ACC112 (cell line): ENCODE measurements around the gene FLVCR2.

Experiments
- H2AFZ ChIP-seq: fragments of 200-600 bp; sonication (generic); one replicate; pipeline ENCODE4 v1.6.0; 2017; ENCODE audit warnings: antibody characterized with exemption, low read length; ENCODE audit not compliant: unreplicated experiment
- H3K27ac ChIP-seq: fragments of 200-600 bp; sonication (generic); 2 replicates; pipeline ENCODE4 v1.5.1; 2014; ENCODE audit warnings: low read depth, mild to moderate bottlenecking, antibody characterized with exemption, low read length, moderate library complexity
- H3K27me3 ChIP-seq: fragments of 200-600 bp; sonication (generic); 2 replicates; pipeline ENCODE4 v1.6.1; 2014; ENCODE audit warnings: mild to moderate bottlenecking, antibody characterized with exemption, low read length, moderate library complexity, mixed read lengths; ENCODE audit not compliant: insufficient read depth
- H3K36me3 ChIP-seq: fragments of 200-600 bp; sonication (generic); 2 replicates; pipeline ENCODE4 v1.6.1; 2016; ENCODE audit warnings: mild to moderate bottlenecking, antibody characterized with exemption, low read length, moderate library complexity, mixed read lengths; ENCODE audit not compliant: insufficient read depth
- H3K4me1 ChIP-seq: fragments of 200-600 bp; sonication (generic); one replicate; pipeline ENCODE4 v1.6.1; 2016; ENCODE audit warnings: low read length, mixed read lengths; ENCODE audit not compliant: insufficient read depth, unreplicated experiment, control insufficient read depth
- H3K4me3 ChIP-seq: fragments of 200-600 bp; sonication (generic); 2 replicates; pipeline ENCODE4 v1.5.1; 2014; ENCODE audit warnings: mild to moderate bottlenecking, low read depth, low read length
- H3K79me2 ChIP-seq: fragments of 200-600 bp; sonication (generic); one replicate; pipeline ENCODE4 v1.6.0; 2016; ENCODE audit warnings: low read length; ENCODE audit not compliant: control insufficient read depth, unreplicated experiment, insufficient read depth

Gene FLVCR2

GRCh38 chr14:75542588-75543091, 35.8 kb upstream of the FLVCR2 start:
- H2AFZ ChIP-seq: peak overlapping the region; percentile 77
- H3K79me2 ChIP-seq: no peaks in the 10 kb centered on the region
- no peaks in the 10 kb centered on the region for H3K4me1 ChIP-seq
- no peaks in the 10 kb centered on the region for H3K36me3 ChIP-seq
- H3K4me3 ChIP-seq: no peak overlapping the region
- H3K27ac ChIP-seq: no peak overlapping the region
- H3K27me3 ChIP-seq: no peaks in the 10 kb centered on the region

- H3K27ac ChIP-seq: no peak overlapping the region
- H3K36me3 ChIP-seq: no peaks in the 10 kb centered on the region
Measured at GRCh38 chr14:75543253-75543652, 35.2 kb upstream of the FLVCR2 start.

GRCh38 chr14:75543786-75544185, 34.6 kb upstream of the FLVCR2 start:
- H3K36me3 ChIP-seq: no peaks in the 10 kb centered on the region
- H3K4me1 ChIP-seq: no peaks in the 10 kb centered on the region
- no peaks in the 10 kb centered on the region for H3K79me2 ChIP-seq
- no peak overlapping the region for H2AFZ ChIP-seq
- H3K27me3 ChIP-seq: no peaks in the 10 kb centered on the region
- no peak overlapping the region for H3K4me3 ChIP-seq
- no peak overlapping the region for H3K27ac ChIP-seq

More at GRCh38 chr14:75543253-75543652, 35.2 kb upstream of the FLVCR2 start:
- H3K4me1 ChIP-seq: no peaks in the 10 kb centered on the region
- H3K4me3 ChIP-seq: no peak overlapping the region
- H3K27me3 ChIP-seq: no peaks in the 10 kb centered on the region
- H3K79me2 ChIP-seq: no peaks in the 10 kb centered on the region
- H2AFZ ChIP-seq: peak overlapping the region; percentile 77

- Histone ChIP-seq H3K27me3 (no peaks in the 10 kb centered on the region), H3K79me2 (no peaks in the 10 kb centered on the region), H3K4me3 (no peak overlapping the region)
Measured at GRCh38 chr14:75545907-75546306, 32.5 kb upstream of the FLVCR2 start.

GRCh38 chr14:75547552-75548250, 30.7 kb upstream of the FLVCR2 start:
- no peaks in the 10 kb centered on the region for H3K79me2 ChIP-seq

More at GRCh38 chr14:75545907-75546306, 32.5 kb upstream of the FLVCR2 start:
- Histone ChIP-seq H2AFZ (no peak overlapping the region), H3K27ac (no peak overlapping the region), H3K36me3 (no peaks in the 10 kb centered on the region), H3K4me1 (no peaks in the 10 kb centered on the region)

GRCh38 chr14:75548544-75548943, 29.9 kb upstream of the FLVCR2 start:
- Histone ChIP-seq H3K27ac (peak overlapping the region; percentile 51; the same call in 1 of the 2 replicates), H2AFZ (no peak overlapping the region), H3K27me3 (no peaks in the 10 kb centered on the region), H3K4me3 (no peak overlapping the region), H3K36me3 (no peaks in the 10 kb centered on the region), H3K79me2 (no peaks in the 10 kb centered on the region), H3K4me1 (no peaks in the 10 kb centered on the region)

More at GRCh38 chr14:75547552-75548250, 30.7 kb upstream of the FLVCR2 start:
- Histone ChIP-seq H3K36me3 (no peaks in the 10 kb centered on the region), H3K27me3 (no peaks in the 10 kb centered on the region), H3K4me3 (no peak overlapping the region), H3K4me1 (no peaks in the 10 kb centered on the region), H3K27ac (peak overlapping the region; percentile 51; the same call in 1 of the 2 replicates), H2AFZ (no peak overlapping the region)

GRCh38 chr14:75549169-75549568, 29.3 kb upstream of the FLVCR2 start:
- Histone ChIP-seq H3K36me3 (no peaks in the 10 kb centered on the region), H2AFZ (no peak overlapping the region), H3K27me3 (no peaks in the 10 kb centered on the region), H3K27ac (no peak overlapping the region), H3K4me1 (peaks cover 1% of the 10 kb centered on the region), H3K4me3 (no peak overlapping the region), H3K79me2 (no peaks in the 10 kb centered on the region)

GRCh38 chr14:75551021-75551420, 27.4 kb upstream of the FLVCR2 start:
- Histone ChIP-seq H3K36me3 (no peaks in the 10 kb centered on the region), H2AFZ (no peak overlapping the region), H3K27ac (no peak overlapping the region), H3K4me1 (peaks cover 7% of the 10 kb centered on the region), H3K79me2 (no peaks in the 10 kb centered on the region), H3K27me3 (no peaks in the 10 kb centered on the region), H3K4me3 (no peak overlapping the region)

- Histone ChIP-seq H3K27me3 (no peaks in the 10 kb centered on the region), H3K36me3 (no peaks in the 10 kb centered on the region), H3K4me1 (peaks cover 7% of the 10 kb centered on the region), H3K4me3 (no peak overlapping the region), H2AFZ (no peak overlapping the region), H3K27ac (no peak overlapping the region), H3K79me2 (no peaks in the 10 kb centered on the region)
Measured at GRCh38 chr14:75553157-75553556, 25.3 kb upstream of the FLVCR2 start.

- H3K27me3 ChIP-seq: no peaks in the 10 kb centered on the region
- H2AFZ ChIP-seq: no peak overlapping the region
- no peaks in the 10 kb centered on the region for H3K36me3 ChIP-seq
- H3K79me2 ChIP-seq: no peaks in the 10 kb centered on the region
- no peak overlapping the region for H3K4me3 ChIP-seq
- H3K27ac ChIP-seq: no peak overlapping the region
- H3K4me1 ChIP-seq: peaks cover 7% of the 10 kb centered on the region
Measured at GRCh38 chr14:75553761-75554364, 24.6 kb upstream of the FLVCR2 start.

GRCh38 chr14:75554482-75554881, 23.9 kb upstream of the FLVCR2 start:
- peaks cover 11% of the 10 kb centered on the region for H3K4me1 ChIP-seq
- H2AFZ ChIP-seq: no peak overlapping the region
- H3K36me3 ChIP-seq: no peaks in the 10 kb centered on the region
- H3K27me3 ChIP-seq: no peaks in the 10 kb centered on the region
- no peak overlapping the region for H3K4me3 ChIP-seq
- H3K79me2 ChIP-seq: no peaks in the 10 kb centered on the region
- no peak overlapping the region for H3K27ac ChIP-seq
